ENCODE data around the gene LRG1. TPM values are rescaled to one million over a fixed set of nuclear protein-coding genes. Genes with fewer than 3 reads are reported as not detected.

LRG1 gene
- total RNA-seq, 1 donor from 2014 or later = 1.0 TPM

DNA sequence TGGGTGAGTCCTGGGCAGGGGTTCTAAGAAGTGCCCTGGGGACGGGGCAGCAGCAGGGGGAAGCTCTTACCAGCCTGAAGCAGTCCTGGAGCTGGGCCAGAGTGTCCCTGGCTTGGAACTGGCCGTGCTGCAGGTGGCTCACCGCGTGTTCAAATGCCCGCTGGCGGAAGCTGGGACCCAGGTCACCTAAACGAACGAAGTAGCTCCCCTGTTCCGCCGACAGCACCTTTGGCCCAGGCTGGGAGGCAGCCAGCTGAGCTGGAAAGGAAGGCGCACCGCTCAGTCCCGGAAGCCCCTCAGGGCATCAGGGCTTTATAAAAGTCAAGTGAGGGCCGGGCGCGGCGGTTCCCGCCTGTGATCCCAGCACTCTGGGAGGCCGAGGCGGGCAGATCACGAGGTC lies 31.1 kb downstream of the LRG1 start:
- no peak for DNase-seq
- no peak overlapping the region for H3K4me3 Mint-ChIP-seq (ENCODE audit: unreplicated experiment)
- TF ChIP-seq, protein P1, sequence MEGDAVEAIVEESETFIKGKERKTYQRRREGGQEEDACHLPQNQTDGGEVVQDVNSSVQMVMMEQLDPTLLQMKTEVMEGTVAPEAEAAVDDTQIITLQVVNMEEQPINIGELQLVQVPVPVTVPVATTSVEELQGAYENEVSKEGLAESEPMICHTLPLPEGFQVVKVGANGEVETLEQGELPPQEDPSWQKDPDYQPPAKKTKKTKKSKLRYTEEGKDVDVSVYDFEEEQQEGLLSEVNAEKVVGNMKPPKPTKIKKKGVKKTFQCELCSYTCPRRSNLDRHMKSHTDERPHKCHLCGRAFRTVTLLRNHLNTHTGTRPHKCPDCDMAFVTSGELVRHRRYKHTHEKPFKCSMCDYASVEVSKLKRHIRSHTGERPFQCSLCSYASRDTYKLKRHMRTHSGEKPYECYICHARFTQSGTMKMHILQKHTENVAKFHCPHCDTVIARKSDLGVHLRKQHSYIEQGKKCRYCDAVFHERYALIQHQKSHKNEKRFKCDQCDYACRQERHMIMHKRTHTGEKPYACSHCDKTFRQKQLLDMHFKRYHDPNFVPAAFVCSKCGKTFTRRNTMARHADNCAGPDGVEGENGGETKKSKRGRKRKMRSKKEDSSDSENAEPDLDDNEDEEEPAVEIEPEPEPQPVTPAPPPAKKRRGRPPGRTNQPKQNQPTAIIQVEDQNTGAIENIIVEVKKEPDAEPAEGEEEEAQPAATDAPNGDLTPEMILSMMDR (IDR thresholded peaks at IDR 0.05; ENCODE audit: partially characterized antibody, unreplicated experiment) = no peak
- peaks cover 3% of the 10 kb centered on the region for H3K4me1 Mint-ChIP-seq (ENCODE audit: low read depth, unreplicated experiment)
- no peaks in the 10 kb centered on the region for H3K36me3 Mint-ChIP-seq (ENCODE audit: unreplicated experiment)
- H3K27me3 Mint-ChIP-seq (ENCODE audit: unreplicated experiment) = peaks cover 14% of the 10 kb centered on the region
- H3K9me3 Mint-ChIP-seq (ENCODE audit: unreplicated experiment) = peaks cover 3% of the 10 kb centered on the region
- H3K27ac Mint-ChIP-seq (ENCODE audit: unreplicated experiment) = no peak overlapping the region

DNA sequence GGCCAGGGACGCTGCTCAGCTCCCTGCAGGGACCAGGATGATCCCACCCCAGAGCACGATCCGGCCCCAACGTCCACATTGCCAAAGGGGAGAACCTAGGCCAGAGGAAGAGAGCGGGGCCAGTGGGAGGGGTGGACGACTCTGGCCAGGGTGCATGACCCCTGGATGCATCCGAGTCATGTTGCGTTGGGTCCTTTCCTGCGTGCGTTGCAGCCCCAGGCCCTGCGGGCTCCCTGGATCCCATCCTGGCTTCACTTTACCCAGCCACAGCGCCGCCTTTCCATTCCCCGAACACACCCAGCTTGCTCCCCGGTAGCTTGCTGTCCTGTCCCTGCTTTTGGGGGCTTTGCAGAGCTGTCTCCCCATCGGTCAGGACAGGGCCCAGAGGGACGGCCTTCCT lies 32.0 kb downstream of the LRG1 start:
- Mint-ChIP-seq H3K36me3 (ENCODE audit: unreplicated experiment) (no peaks in the 10 kb centered on the region), H3K27ac (ENCODE audit: unreplicated experiment) (no peak overlapping the region), H3K4me1 (ENCODE audit: low read depth, unreplicated experiment) (peaks cover 5% of the 10 kb centered on the region), H3K4me3 (ENCODE audit: unreplicated experiment) (no peak overlapping the region), H3K9me3 (ENCODE audit: unreplicated experiment) (peaks cover 3% of the 10 kb centered on the region), H3K27me3 (ENCODE audit: unreplicated experiment) (peaks cover 16% of the 10 kb centered on the region)
- no peak for DNase-seq
- TF ChIP-seq, protein P1 (IDR thresholded peaks at IDR 0.05; ENCODE audit: partially characterized antibody, unreplicated experiment) = no peak

DNA sequence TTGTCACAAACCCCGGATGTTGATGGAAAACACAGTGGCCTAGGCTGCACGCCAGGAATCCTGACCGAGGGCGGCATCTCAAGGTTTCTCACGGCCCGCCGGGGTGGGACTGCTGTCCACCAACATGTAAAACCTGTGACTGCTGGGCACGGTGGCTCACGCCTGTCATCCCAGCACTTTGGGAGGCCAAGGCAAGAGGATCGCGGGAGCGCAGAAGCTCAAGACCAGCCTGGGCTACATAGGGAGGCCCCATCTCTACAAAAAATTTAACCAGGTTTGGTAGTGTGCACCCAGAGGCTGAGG lies 32.7 kb downstream of the LRG1 start:
- no peaks in the 10 kb centered on the region for H3K36me3 Mint-ChIP-seq (ENCODE audit: unreplicated experiment)
- no peak overlapping the region for H3K27ac Mint-ChIP-seq (ENCODE audit: unreplicated experiment)
- peaks cover 3% of the 10 kb centered on the region for H3K9me3 Mint-ChIP-seq (ENCODE audit: unreplicated experiment)
- H3K27me3 Mint-ChIP-seq (ENCODE audit: unreplicated experiment) = peaks cover 16% of the 10 kb centered on the region
- peaks cover 5% of the 10 kb centered on the region for H3K4me1 Mint-ChIP-seq (ENCODE audit: low read depth, unreplicated experiment)
- TF ChIP-seq, protein P1 (IDR thresholded peaks at IDR 0.05; ENCODE audit: partially characterized antibody, unreplicated experiment) = no peak
- H3K4me3 Mint-ChIP-seq (ENCODE audit: unreplicated experiment) = no peak overlapping the region
- no peak for DNase-seq

DNA sequence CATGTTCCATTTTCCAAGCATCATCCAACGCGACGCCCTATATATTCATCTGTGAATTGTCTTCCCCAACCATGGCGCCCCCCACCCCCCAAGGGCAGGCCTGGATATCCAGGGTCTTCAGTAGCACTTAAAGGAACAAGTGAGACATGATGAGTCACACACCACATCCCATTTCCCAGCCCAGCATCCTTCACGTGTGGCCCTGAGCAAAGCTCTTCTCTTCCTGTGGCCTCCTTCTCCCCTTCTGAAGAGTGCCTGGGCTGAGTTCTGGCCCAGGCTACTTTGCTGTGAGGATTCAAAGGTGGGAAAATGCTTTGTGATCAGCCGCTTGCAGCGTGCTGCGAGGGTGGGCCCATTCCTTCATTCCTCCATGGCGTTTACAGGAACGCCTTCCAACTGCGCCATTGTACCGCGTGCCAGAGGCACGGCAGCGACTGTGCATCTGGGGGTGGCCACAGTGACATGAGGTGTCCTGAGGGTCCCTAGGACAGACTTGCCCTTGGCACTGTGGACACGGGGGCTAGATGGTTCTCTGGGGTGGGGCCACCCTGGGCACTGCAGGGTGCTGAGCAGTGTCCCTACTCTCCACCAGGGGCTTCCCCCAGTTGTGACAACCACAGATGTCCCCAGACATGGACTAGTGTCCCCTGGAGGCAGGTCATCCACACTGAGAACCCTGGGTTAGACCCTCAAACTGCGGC lies 33.2 kb downstream of the LRG1 start:
- peaks cover 7% of the 10 kb centered on the region for H3K4me1 Mint-ChIP-seq (ENCODE audit: low read depth, unreplicated experiment)
- H3K4me3 Mint-ChIP-seq (ENCODE audit: unreplicated experiment) = peak overlapping the region; percentile 69
- no peaks in the 10 kb centered on the region for H3K36me3 Mint-ChIP-seq (ENCODE audit: unreplicated experiment)
- peaks cover 16% of the 10 kb centered on the region for H3K27me3 Mint-ChIP-seq (ENCODE audit: unreplicated experiment)
- peaks cover 3% of the 10 kb centered on the region for H3K9me3 Mint-ChIP-seq (ENCODE audit: unreplicated experiment)
- no peak for DNase-seq
- TF ChIP-seq, protein P1 (IDR thresholded peaks at IDR 0.05; ENCODE audit: partially characterized antibody, unreplicated experiment) = no peak
- peak overlapping the region; percentile 36 for H3K27ac Mint-ChIP-seq (ENCODE audit: unreplicated experiment)

DNA sequence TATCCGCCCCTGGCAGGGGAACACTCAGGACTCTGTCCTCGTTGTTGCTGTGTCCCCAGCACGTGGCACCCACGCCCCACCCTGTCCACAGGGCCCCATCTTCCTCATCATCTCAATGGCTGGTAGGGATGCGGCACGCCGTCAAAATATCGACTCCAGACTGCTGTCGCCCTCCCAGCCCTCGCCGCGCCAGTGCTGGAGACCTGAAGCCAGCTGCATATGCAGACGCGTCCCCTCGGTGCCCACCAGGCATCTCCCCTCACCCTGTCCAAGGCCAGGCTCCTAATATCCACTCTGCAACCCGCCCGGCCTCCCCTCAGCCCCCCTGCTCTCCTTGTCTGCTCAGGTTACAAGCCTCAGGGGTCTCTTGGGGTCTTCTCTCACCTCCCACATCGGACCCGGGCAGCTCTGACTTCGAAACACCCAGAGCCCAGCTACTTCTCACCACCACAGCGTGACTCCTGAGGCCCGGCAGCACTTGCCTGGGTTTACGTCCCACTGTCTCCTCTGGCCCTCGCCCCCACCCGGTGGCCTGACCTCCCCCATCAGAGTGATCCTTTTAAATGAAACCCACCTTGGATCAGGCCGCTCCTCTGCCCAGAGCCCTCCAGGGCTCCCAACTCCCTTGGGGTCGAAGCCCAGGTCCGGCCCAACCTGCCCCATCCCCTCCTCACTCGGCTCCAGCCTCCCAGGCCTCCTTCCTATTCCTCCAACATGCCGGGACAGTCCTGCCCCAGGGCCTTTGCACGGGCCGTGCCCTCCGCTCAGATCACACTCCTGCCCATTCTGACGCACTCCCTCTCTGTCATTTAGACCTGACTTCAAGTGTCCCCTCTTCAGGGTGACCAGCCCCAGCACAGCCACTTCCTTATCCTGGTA lies 34.0 kb downstream of the LRG1 start:
- TF ChIP-seq, protein P1 (IDR thresholded peaks at IDR 0.05; ENCODE audit: partially characterized antibody, unreplicated experiment) = no peak
- Mint-ChIP-seq H3K4me3 (ENCODE audit: unreplicated experiment) (peak overlapping the region; percentile 69), H3K36me3 (ENCODE audit: unreplicated experiment) (no peaks in the 10 kb centered on the region), H3K9me3 (ENCODE audit: unreplicated experiment) (peaks cover 3% of the 10 kb centered on the region), H3K27me3 (ENCODE audit: unreplicated experiment) (peaks cover 12% of the 10 kb centered on the region), H3K27ac (ENCODE audit: unreplicated experiment) (peak overlapping the region; percentile 36), H3K4me1 (ENCODE audit: low read depth, unreplicated experiment) (peaks cover 7% of the 10 kb centered on the region)
- no peak for DNase-seq
